Smooth muscle cell (in vitro differentiated cells): ENCODE data around the gene SLCO1B3. TPM values are rescaled to one million over a fixed set of nuclear protein-coding genes. Genes with fewer than 3 reads are reported as not detected.

Source experiments
- DNase-seq: peaks from one replicate; lab custom pipeline; 2025; ENCODE audit not compliant: unreplicated experiment; lab: John Stamatoyannopoulos, UW
- H2AFZ ChIP-seq: fragments of 200-600 bp; sonication (generic); 2 replicates; pipeline ENCODE4 v1.6.0; 2016; ENCODE audit warnings: antibody characterized with exemption, low read depth, mild to moderate bottlenecking
- H3F3A ChIP-seq: fragments of 200-600 bp; sonication (generic); 2 replicates; pipeline ENCODE4 v1.6.0; 2017; ENCODE audit warnings: antibody characterized with exemption, low read depth
- H3K27ac ChIP-seq: fragments of 200-600 bp; sonication (generic); 2 replicates; pipeline ENCODE4 v1.5.1; 2016; ENCODE audit warnings: low read depth, mild to moderate bottlenecking
- H3K27me3 ChIP-seq: fragments of 200-600 bp; sonication (generic); 2 replicates; pipeline ENCODE4 v1.6.1; 2016; ENCODE audit warnings: low read depth, mild to moderate bottlenecking
- H3K36me3 ChIP-seq: fragments of 200-600 bp; sonication (generic); 2 replicates; pipeline ENCODE4 v1.5.1; 2016; ENCODE audit warnings: low read depth
- H3K4me1 ChIP-seq: fragments of 200-600 bp; sonication (generic); 2 replicates; pipeline ENCODE4 v1.5.1; 2016; ENCODE audit warnings: low read depth
- H3K4me2 ChIP-seq: fragments of 200-600 bp; sonication (generic); 2 replicates; pipeline ENCODE4 v1.6.0; 2016; ENCODE audit warnings: mild to moderate bottlenecking
- H3K4me3 ChIP-seq: fragments of 200-600 bp; sonication (generic); 2 replicates; pipeline ENCODE4 v1.5.1; 2016; ENCODE audit warnings: mild to moderate bottlenecking
- H3K79me2 ChIP-seq: fragments of 200-600 bp; sonication (generic); 2 replicates; pipeline ENCODE4 v1.6.0; 2016; ENCODE audit warnings: low read depth, mild to moderate bottlenecking
- H3K9ac ChIP-seq: fragments of 200-600 bp; sonication (generic); 2 replicates; pipeline ENCODE4 v1.6.0; 2016; ENCODE audit warnings: low read depth
- H3K9me3 ChIP-seq: fragments of 200-600 bp; sonication (generic); replicated peaks from 2 replicates; pipeline ENCODE4 v1.5.1; 2016; ENCODE audit warnings: low read depth
- H4K20me1 ChIP-seq: fragments of 200-600 bp; sonication (generic); 2 replicates; pipeline ENCODE4 v1.6.0; 2016; ENCODE audit warnings: low read depth
- WGBS: methylation state at CpG from one replicate; pipeline ENCODE4 v1.1.7; 2016; ENCODE audit warnings: low lambda C conversion rate; 5-methylcytosine and 5-hydroxymethylcytosine counted together
- polyA plus RNA-seq: library from polyadenylated mRNA; unstranded; fragments of >200 nt; fragmentation: Nextera tagmentation; extraction: Ambion mirVana; gene quantifications from 2 replicates; pipeline ENCODE4 v1.2.1, GENCODE V29; 2016
- total RNA-seq: library from RNA; depleted of rRNA; stranded (reverse); fragments of >200 nt; gene quantifications from 2 replicates; pipeline ENCODE4 v1.2.3, GENCODE V29; 2014
- TF ChIP-seq, protein P1 (sequence below): fragments of 200-600 bp; sonication (generic); IDR thresholded peaks from 2 replicates; pipeline ENCODE4 v1.5.1; 2017; ENCODE audit warnings: borderline replicate concordance, mild to moderate bottlenecking, antibody characterized with exemption; ENCODE audit not compliant: insufficient read depth, poor library complexity, severe bottlenecking

SLCO1B3 gene
- total and polyA plus RNA-seq, 2 experiments from 2014 or later, result not detected

DNA sequence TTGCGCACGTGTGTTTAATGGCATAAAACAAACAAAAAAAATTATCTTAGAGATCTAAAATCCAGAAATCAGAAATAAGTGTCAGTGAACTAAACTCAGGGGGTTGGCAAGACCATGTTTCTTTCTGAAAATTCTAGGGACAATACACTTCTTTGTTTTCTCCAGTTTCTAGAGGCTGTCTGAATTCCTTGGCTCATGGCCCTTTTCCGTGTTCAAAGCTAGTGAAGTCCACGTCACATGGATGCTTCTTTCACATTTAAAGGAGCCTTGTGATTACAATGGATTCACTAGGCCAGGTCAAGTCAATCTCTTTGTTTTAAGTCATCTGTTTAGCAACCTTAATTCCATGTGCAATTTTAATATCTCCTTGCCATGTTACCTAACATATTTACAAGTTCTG, 22.4 kb downstream of the SLCO1B3 start:
- Histone ChIP-seq H3F3A (no peaks in the 10 kb centered on the region), H3K27ac (no peak overlapping the region)
- WGBS, result 86% methylated on average over 4 of the region's 4 CpGs

DNA sequence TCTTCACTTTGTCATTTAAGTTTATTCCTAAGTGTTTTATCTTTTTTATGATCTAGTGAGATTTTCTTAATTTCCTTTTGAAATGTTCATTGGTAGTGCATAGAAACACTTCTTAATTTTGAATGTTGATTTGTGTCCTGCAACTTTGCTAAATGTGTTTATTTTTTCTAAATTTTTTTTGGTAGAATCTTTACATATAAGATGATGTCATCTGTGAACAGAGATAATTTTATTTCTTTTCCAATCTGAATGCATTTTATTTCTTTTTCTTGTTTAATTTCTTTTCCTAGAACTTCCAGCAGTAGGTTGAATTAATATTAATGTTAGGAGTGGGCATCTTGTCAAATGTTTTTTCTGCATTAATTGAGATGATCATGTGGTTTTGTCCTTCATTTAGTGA, 42.1 kb downstream of the SLCO1B3 start:
- H3K4me1 ChIP-seq, result no peaks in the 10 kb centered on the region
- no peak overlapping the region for H3K4me2 ChIP-seq
- H3K9ac ChIP-seq, result no peak overlapping the region
- no peaks in the 10 kb centered on the region for H3K27me3 ChIP-seq
- no peak for DNase-seq
- no peaks in the 10 kb centered on the region for H4K20me1 ChIP-seq
- TF ChIP-seq, protein P1, sequence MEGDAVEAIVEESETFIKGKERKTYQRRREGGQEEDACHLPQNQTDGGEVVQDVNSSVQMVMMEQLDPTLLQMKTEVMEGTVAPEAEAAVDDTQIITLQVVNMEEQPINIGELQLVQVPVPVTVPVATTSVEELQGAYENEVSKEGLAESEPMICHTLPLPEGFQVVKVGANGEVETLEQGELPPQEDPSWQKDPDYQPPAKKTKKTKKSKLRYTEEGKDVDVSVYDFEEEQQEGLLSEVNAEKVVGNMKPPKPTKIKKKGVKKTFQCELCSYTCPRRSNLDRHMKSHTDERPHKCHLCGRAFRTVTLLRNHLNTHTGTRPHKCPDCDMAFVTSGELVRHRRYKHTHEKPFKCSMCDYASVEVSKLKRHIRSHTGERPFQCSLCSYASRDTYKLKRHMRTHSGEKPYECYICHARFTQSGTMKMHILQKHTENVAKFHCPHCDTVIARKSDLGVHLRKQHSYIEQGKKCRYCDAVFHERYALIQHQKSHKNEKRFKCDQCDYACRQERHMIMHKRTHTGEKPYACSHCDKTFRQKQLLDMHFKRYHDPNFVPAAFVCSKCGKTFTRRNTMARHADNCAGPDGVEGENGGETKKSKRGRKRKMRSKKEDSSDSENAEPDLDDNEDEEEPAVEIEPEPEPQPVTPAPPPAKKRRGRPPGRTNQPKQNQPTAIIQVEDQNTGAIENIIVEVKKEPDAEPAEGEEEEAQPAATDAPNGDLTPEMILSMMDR, result no peak
- no peak overlapping the region for H3K27ac ChIP-seq
- H3K9me3 ChIP-seq, result no peaks in the 10 kb centered on the region
- no peak overlapping the region for H3K4me3 ChIP-seq
- H3F3A ChIP-seq, result no peaks in the 10 kb centered on the region
- H2AFZ ChIP-seq, result no peak overlapping the region
- H3K36me3 ChIP-seq, result no peaks in the 10 kb centered on the region
- no peaks in the 10 kb centered on the region for H3K79me2 ChIP-seq

More for the DNA sequence above, 22.4 kb downstream of the SLCO1B3 start:
- DNase-seq, result no peak
- H3K4me2 ChIP-seq, result no peak overlapping the region
- H2AFZ ChIP-seq, result no peak overlapping the region
- no peaks in the 10 kb centered on the region for H3K4me1 ChIP-seq
- TF ChIP-seq, protein P1, result no peak
- no peaks in the 10 kb centered on the region for H3K27me3 ChIP-seq
- no peaks in the 10 kb centered on the region for H3K9me3 ChIP-seq
- H3K4me3 ChIP-seq, result no peak overlapping the region
- H3K36me3 ChIP-seq, result no peaks in the 10 kb centered on the region
- no peak overlapping the region for H3K9ac ChIP-seq
- no peaks in the 10 kb centered on the region for H4K20me1 ChIP-seq
- H3K79me2 ChIP-seq, result no peaks in the 10 kb centered on the region

DNA sequence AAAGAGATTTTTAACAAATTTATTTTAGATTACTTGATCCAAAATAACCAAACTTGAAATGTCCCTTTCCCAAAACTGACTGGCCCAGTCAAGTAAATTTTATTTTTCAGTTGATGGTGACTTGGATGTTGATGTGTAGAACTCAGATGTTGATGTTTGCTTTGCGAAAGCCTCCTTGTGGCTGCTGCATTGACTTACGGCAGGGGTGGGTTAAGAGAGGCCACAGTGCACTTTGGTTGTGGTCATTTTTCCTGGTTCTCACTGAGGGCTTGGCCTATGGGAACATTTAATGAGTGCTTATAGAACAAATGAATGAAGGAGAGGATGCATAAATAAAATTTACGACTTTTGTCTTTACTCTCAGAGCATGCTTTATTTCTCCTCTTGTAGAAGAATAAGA, 52.6 kb downstream of the SLCO1B3 start:
- Histone ChIP-seq H4K20me1 (no peaks in the 10 kb centered on the region), H3K27me3 (no peaks in the 10 kb centered on the region), H3K4me3 (no peak overlapping the region), H3K9ac (no peak overlapping the region), H3K4me2 (no peak overlapping the region), H3F3A (no peaks in the 10 kb centered on the region), H3K4me1 (no peaks in the 10 kb centered on the region), H2AFZ (no peak overlapping the region), H3K9me3 (no peaks in the 10 kb centered on the region), H3K36me3 (no peaks in the 10 kb centered on the region), H3K27ac (no peak overlapping the region), H3K79me2 (no peaks in the 10 kb centered on the region)
- no peak for DNase-seq
- WGBS, result 91% methylated on average over 3 of the region's 3 CpGs
- TF ChIP-seq, protein P1, result no peak

DNA sequence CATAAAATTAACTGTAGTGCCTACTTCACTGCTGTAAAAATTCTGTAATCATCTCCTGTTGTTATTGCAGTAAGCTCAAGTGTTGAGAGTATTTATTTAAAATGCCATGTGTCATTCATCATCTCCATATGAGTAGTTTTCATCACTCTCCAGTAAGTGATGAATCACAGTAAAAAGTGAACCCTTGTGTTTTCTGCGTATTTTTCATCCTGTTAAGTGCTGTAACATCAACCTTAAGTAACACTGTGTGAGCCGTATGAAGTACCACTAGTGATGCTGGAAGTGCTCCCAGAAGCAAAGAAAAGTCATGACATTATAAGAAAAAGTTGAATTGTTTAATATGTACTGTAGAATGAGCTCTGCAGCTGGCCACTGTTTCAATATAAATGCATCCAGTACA, 55.4 kb downstream of the SLCO1B3 start:
- no peaks in the 10 kb centered on the region for H3K79me2 ChIP-seq
- no peak overlapping the region for H2AFZ ChIP-seq
- H4K20me1 ChIP-seq, result no peaks in the 10 kb centered on the region
- H3K4me2 ChIP-seq, result no peak overlapping the region
- TF ChIP-seq, protein P1, result no peak
- H3K4me1 ChIP-seq, result no peaks in the 10 kb centered on the region
- no peaks in the 10 kb centered on the region for H3F3A ChIP-seq
- 46% methylated on average over 2 of the region's 2 CpGs for WGBS
- H3K4me3 ChIP-seq, result no peak overlapping the region
- no peak overlapping the region for H3K27ac ChIP-seq
- H3K36me3 ChIP-seq, result no peaks in the 10 kb centered on the region
- no peaks in the 10 kb centered on the region for H3K9me3 ChIP-seq
- no peak overlapping the region for H3K9ac ChIP-seq
- no peak for DNase-seq
- H3K27me3 ChIP-seq, result no peaks in the 10 kb centered on the region
